ENCODE measurements around the gene RELA.

Gene RELA

DNA sequence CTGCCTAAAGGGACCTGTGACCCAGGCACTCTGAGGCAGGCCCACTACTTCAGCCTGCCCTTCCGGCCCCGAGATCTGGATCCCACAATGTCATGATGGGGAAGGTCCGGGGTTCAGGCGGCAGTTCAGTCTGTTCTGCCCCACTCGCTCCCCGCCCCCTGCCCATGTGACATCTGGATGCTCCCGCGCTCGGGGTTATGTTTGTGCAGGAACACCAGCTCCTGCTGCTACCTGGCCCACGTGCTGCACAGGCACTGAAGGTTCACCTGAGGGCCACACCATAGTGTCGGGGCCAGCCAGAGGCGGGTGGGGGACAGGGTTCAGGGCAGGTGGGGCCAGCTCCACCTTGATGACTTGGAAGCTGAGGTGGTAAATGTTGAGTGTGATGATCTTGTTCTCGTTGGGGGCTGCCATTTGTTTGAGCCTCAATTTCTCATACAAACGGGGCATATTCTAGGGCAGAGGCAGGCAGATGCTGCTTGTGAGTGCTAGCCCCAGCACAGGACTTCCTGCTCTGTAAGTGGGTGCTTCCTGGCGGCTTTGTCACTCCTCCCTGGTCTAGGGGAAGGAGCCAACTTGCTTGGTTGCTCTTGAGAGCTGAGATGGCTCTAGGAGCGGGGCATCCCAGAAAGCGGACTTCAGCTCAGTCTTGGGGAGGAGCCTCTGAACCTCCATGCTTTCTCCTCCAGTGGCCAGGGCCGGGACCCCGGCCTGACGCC, 29.2 kb downstream of the RELA start:
- H3K27me3 ChIP-seq (replicated peaks; ENCODE audit: control insufficient read depth, insufficient read depth, low read length), result no peaks in the 10 kb centered on the region
- H3K36me3 ChIP-seq (ENCODE audit: control insufficient read depth, insufficient read depth, low read length), result peaks cover 58% of the 10 kb centered on the region
- no peak for DNase-seq (ENCODE audit: extremely low read depth, insufficient read length)
- TF ChIP-seq, protein P1, sequence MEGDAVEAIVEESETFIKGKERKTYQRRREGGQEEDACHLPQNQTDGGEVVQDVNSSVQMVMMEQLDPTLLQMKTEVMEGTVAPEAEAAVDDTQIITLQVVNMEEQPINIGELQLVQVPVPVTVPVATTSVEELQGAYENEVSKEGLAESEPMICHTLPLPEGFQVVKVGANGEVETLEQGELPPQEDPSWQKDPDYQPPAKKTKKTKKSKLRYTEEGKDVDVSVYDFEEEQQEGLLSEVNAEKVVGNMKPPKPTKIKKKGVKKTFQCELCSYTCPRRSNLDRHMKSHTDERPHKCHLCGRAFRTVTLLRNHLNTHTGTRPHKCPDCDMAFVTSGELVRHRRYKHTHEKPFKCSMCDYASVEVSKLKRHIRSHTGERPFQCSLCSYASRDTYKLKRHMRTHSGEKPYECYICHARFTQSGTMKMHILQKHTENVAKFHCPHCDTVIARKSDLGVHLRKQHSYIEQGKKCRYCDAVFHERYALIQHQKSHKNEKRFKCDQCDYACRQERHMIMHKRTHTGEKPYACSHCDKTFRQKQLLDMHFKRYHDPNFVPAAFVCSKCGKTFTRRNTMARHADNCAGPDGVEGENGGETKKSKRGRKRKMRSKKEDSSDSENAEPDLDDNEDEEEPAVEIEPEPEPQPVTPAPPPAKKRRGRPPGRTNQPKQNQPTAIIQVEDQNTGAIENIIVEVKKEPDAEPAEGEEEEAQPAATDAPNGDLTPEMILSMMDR (IDR thresholded peaks at IDR 0.05; ENCODE audit: insufficient read depth, low read length, poor library complexity, severe bottlenecking), result no peak
- H3K4me3 ChIP-seq (replicated peaks; ENCODE audit: low read depth, low read length), result no peak overlapping the region

DNA sequence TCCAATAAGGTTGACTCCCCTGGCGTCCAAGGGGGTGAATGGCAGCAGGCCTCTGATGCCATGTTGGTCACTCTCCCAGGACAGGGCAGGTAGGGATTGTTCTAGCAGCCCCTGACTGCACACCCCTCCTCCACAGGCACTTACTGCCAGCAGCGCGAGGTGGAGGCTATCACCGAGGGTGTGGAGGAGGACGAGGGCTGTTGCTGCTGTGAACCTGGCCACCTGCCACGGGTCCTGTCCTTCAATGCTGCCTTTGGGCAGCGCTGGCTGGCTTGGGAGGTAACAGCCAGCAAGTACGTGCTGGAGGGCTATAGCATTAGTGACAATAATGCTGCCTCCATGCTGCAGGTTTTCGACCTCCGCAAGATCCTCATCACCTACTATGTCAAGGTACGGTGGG, 32.5 kb downstream of the RELA start:
- Histone ChIP-seq H3K4me3 (replicated peaks; ENCODE audit: low read depth, low read length) (no peak overlapping the region), H3K36me3 (ENCODE audit: control insufficient read depth, insufficient read depth, low read length) (peaks cover 65% of the 10 kb centered on the region), H3K27me3 (replicated peaks; ENCODE audit: control insufficient read depth, insufficient read depth, low read length) (no peaks in the 10 kb centered on the region)
- TF ChIP-seq, protein P1 (IDR thresholded peaks at IDR 0.05; ENCODE audit: insufficient read depth, low read length, poor library complexity, severe bottlenecking), result no peak
- DNase-seq (ENCODE audit: extremely low read depth, insufficient read length), result no peak

DNA sequence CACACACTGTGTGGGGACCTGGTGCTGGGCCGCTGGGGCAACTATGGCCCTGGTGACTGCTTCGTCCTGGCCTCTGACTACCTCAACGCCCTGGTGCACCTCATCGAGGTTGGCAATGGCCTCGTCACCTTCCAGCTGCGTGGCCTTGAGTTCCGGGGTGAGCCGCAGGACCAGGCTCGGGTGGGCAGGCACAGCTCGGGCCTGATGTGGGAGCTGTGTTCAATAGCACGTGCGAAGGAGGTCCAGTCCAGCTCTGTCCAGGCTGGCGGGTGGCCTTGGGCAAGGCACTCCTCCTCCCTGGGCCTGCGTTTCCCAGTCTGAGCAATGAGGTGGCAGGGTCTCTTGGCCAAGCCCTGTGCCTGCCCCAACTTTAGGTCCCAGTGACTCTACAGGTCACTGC, 33.1 kb downstream of the RELA start:
- H3K4me3 ChIP-seq (replicated peaks; ENCODE audit: low read depth, low read length), result no peak overlapping the region
- TF ChIP-seq, protein P1 (IDR thresholded peaks at IDR 0.05; ENCODE audit: insufficient read depth, low read length, poor library complexity, severe bottlenecking), result no peak
- no peaks in the 10 kb centered on the region for H3K27me3 ChIP-seq (replicated peaks; ENCODE audit: control insufficient read depth, insufficient read depth, low read length)
- peaks cover 64% of the 10 kb centered on the region for H3K36me3 ChIP-seq (ENCODE audit: control insufficient read depth, insufficient read depth, low read length)
- DNase-seq (ENCODE audit: extremely low read depth, insufficient read length), result no peak

DNA sequence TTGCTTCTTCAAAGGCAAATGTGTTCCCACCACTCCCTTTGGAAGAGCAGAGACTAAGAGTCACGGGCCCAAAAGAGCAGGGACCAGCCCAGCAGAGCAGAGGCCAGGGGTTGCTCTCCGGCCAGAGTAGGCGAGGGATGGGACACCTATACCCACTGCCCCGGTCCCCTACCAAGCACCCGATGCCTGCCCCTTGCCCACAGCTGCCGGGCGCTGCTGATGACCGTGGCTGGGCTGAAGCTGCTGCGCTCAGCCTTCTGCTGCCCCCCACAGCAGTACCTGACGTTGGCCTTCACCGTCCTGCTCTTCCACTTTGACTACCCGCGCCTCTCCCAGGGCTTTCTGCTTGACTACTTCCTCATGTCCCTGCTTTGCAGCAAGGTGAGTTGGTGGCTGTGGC, 35.5 kb downstream of the RELA start:
- Histone ChIP-seq H3K27me3 (replicated peaks; ENCODE audit: control insufficient read depth, insufficient read depth, low read length) (no peaks in the 10 kb centered on the region), H3K4me3 (replicated peaks; ENCODE audit: low read depth, low read length) (no peak overlapping the region), H3K36me3 (ENCODE audit: control insufficient read depth, insufficient read depth, low read length) (peaks cover 67% of the 10 kb centered on the region)
- TF ChIP-seq, protein P1 (IDR thresholded peaks at IDR 0.05; ENCODE audit: insufficient read depth, low read length, poor library complexity, severe bottlenecking), result no peak
- no peak for DNase-seq (ENCODE audit: extremely low read depth, insufficient read length)

DNA sequence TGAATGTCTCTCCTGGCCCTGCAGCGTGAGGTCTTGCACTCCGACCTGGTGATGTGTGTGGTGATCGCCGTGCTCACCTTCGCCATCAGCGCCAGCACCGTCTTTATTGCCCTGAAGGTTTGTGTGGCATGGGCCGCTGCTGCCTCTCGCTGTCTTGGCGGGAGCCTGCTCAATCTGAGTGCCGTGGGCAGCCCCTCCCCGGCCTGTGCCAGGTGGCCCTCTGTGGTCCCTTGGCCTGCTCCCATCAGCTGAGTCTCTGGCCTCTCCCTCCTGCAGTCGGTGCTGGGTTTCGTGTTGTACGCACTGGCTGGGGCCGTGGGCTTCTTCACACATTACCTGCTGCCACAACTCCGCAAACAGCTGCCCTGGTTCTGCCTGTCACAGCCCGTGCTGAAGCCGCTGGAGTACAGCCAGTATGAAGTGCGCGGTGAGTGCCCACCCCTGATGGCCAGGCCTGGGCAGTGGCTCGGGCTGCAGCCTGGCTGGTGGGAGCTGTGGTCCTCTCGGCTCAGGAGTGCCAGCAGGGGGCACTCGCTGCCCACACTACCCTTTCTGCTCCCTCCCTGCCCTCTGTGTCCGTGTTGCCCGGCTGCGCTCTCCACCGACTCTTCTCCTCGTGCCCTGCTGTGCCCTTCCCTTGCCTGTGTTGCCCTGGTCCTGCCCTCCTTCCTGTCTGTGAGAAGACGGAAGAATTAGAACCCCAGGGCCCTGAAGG, 36.9 kb downstream of the RELA start:
- Histone ChIP-seq H3K27me3 (replicated peaks; ENCODE audit: control insufficient read depth, insufficient read depth, low read length) (no peaks in the 10 kb centered on the region), H3K4me3 (replicated peaks; ENCODE audit: low read depth, low read length) (no peak overlapping the region), H3K36me3 (ENCODE audit: control insufficient read depth, insufficient read depth, low read length) (peaks cover 69% of the 10 kb centered on the region)
- DNase-seq (ENCODE audit: extremely low read depth, insufficient read length), result no peak
- TF ChIP-seq, protein P1 (IDR thresholded peaks at IDR 0.05; ENCODE audit: insufficient read depth, low read length, poor library complexity, severe bottlenecking), result peak; percentile 59

Measured in GM06990 (cell line).